OCI-LY7 (cell line): ENCODE results near the gene BMP3.

Source experiments
- CTCF ChIP-seq: fragments of 200-600 bp; sonication (generic); conservative IDR thresholded peaks from 2 replicates; pipeline ENCODE4 v1.5.1; 2014; ENCODE audit warnings: mild to moderate bottlenecking, antibody characterized with exemption, low read length, moderate library complexity, mixed read lengths
- EZH2phosphoT487 ChIP-seq: fragments of 200-600 bp; sonication (generic); IDR thresholded peaks from 2 replicates; pipeline ENCODE4 v1.6.1; 2018; ENCODE audit warnings: low read depth, borderline replicate concordance, mild to moderate bottlenecking, mixed run types, antibody characterized with exemption, low read length, moderate library complexity, mixed read lengths

- no peak for TF ChIP-seq CTCF
- no peak for TF ChIP-seq EZH2phosphoT487
These were observed 9.2 kb upstream of the BMP3 start for GRCh38 chr4:81021142-81021944.
